ENCODE measurements around the gene ZNF362.

The ZNF362 gene

DNA sequence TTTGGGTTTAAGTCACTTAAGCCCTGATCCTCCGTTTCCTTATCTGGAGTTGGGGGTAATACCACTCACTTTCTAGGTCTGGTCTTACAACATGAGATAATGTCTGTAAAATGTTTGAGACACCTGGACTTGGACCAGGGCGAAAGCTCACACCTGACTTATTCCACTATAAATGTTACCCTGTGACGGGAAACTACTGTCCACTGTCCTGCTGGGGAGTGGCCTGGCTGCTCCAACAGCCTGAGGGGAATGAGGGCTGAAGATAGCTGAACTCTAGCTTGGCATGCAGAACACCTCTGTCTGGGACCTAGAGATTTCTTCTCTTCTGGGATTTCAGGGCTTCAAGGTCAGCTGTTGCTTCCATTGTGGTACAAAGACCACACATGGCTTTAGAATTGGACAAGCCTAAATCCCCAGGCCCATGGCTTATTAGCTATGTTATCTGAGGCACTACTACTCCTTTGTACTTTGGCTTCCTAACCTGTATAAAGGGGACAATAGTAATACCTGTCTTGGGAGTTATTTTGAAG lies 74.1 kb downstream of the ZNF362 start:
- TF ChIP-seq, protein P1, sequence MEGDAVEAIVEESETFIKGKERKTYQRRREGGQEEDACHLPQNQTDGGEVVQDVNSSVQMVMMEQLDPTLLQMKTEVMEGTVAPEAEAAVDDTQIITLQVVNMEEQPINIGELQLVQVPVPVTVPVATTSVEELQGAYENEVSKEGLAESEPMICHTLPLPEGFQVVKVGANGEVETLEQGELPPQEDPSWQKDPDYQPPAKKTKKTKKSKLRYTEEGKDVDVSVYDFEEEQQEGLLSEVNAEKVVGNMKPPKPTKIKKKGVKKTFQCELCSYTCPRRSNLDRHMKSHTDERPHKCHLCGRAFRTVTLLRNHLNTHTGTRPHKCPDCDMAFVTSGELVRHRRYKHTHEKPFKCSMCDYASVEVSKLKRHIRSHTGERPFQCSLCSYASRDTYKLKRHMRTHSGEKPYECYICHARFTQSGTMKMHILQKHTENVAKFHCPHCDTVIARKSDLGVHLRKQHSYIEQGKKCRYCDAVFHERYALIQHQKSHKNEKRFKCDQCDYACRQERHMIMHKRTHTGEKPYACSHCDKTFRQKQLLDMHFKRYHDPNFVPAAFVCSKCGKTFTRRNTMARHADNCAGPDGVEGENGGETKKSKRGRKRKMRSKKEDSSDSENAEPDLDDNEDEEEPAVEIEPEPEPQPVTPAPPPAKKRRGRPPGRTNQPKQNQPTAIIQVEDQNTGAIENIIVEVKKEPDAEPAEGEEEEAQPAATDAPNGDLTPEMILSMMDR (IDR thresholded peaks at IDR 0.05): no peak

- TF ChIP-seq, protein P1 (IDR thresholded peaks at IDR 0.05): no peak
These were observed 74.6 kb downstream of the ZNF362 start for GRCh38 chr1:33330906-33331305.

GRCh38 chr1:33331444-33332356 lies 75.4 kb downstream of the ZNF362 start:
- TF ChIP-seq, protein P1 (IDR thresholded peaks at IDR 0.05): no peak

- TF ChIP-seq, protein P1 (IDR thresholded peaks at IDR 0.05): no peak
These were observed 76.1 kb downstream of the ZNF362 start for GRCh38 chr1:33332357-33332789.

DNA sequence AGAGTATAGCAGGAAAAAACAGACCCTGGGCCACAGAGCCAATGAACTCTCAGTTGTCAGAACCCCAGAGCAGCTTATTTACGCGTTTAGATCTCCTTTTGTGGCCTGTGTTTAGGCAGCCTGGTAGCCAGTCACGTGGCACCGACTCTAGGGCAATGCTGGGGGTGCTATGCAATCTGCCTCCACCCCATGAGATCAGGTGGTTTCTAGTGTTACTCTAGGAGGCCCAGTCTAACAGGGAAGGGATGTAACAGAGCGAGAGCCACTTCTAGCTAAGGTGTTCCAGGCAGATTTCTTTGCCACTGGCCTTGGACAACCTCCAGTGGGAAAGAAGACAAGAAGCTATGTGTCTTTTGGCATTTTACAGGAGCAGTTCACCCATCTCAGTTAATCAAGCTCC lies 76.6 kb downstream of the ZNF362 start:
- TF ChIP-seq, protein P1 (IDR thresholded peaks at IDR 0.05): no peak

DNA sequence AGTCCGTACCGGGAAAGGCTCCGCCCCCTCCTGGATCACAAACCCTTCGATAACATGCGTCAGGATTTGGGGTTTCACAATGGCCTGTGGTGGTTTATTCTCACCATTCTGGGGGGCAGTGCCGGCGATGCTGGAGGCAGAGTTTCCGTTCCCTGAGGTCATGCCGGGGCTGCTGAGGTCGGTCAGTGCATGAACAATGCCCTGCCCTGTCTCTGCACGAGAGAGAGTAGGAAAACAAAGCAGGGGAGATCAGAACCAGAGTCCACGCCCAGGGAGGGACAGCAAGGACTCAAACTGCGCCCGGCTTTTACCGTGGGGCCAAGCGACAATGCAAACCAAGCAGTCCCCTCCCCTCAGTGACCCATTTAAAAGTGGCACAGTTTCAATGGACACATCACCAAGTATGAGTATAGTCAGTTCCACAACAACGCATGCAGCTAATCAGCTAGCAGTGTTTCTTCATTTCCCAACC lies 77.8 kb downstream of the ZNF362 start:
- TF ChIP-seq, protein P1 (IDR thresholded peaks at IDR 0.05): no peak

DNA sequence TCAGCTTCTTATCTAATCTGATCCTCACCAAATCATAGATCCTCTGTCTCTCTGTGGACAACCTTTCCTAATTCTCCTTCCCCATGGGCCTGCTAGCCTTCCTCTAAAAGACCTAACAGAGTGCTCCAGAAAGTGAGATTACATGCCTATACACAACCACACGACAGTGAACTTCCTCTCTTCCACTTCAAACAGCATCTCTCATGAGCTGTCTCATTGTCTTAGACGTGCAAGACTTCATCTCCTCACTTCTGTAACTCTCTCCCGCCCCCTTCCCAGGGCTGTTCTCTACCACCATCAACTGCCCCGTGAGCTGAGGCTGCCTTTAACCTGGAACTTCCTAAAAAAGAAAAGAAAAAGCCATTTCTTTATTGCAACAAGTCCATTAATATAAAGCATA lies 78.7 kb downstream of the ZNF362 start:
- TF ChIP-seq, protein P1 (IDR thresholded peaks at IDR 0.05): no peak
